ENCODE measurements around the gene ICAM1. TPM values are rescaled to one million over a fixed set of nuclear protein-coding genes. Genes with fewer than 3 reads are reported as not detected.

ICAM1 gene
- total RNA-seq (ENCODE audit: unreplicated experiment): not detected
- long read RNA-seq: 0 reads

GRCh38 chr19:10270616-10271394 is at the start of gene ICAM1:
ICAM1 (plus strand) TSS chr19:10271120; CDS start chr19:10271160, 40 bp downstream.
- Mint-ChIP-seq H3K27me3 (ENCODE audit: unreplicated experiment) (peaks cover 8% of the 10 kb centered on the region), H3K4me3 (ENCODE audit: unreplicated experiment) (no peak within 1 kb of the TSS)

GRCh38 chr19:10222201-10222890 is 48.6 kb upstream of the ICAM1 start:
- no peaks in the 10 kb centered on the region for H3K9me3 Mint-ChIP-seq (ENCODE audit: unreplicated experiment)
- no peak overlapping the region for H3K27ac Mint-ChIP-seq (ENCODE audit: unreplicated experiment)

More at GRCh38 chr19:10270616-10271394, at the start of gene ICAM1:
- H3K27ac Mint-ChIP-seq (ENCODE audit: unreplicated experiment): no peak within 1 kb of the TSS
- H3K36me3 Mint-ChIP-seq (ENCODE audit: unreplicated experiment): no peaks in the 10 kb centered on the region
- DNase-seq: no peak
- no peak for TF ChIP-seq CTCF (IDR thresholded peaks at IDR 0.05; ENCODE audit: partially characterized antibody, unreplicated experiment)
- H3K4me1 Mint-ChIP-seq (ENCODE audit: low read depth, unreplicated experiment): no peaks in the 10 kb centered on the region
- H3K9me3 Mint-ChIP-seq (ENCODE audit: unreplicated experiment): no peaks in the 10 kb centered on the region

GRCh38 chr19:10223488-10224213 is 47.3 kb upstream of the ICAM1 start:
- no peak for TF ChIP-seq CTCF (IDR thresholded peaks at IDR 0.05; ENCODE audit: partially characterized antibody, unreplicated experiment)
- Mint-ChIP-seq H3K4me3 (ENCODE audit: unreplicated experiment) (no peak overlapping the region), H3K9me3 (ENCODE audit: unreplicated experiment) (no peaks in the 10 kb centered on the region), H3K27me3 (ENCODE audit: unreplicated experiment) (peaks cover 4% of the 10 kb centered on the region), H3K36me3 (ENCODE audit: unreplicated experiment) (peaks cover 5% of the 10 kb centered on the region), H3K27ac (ENCODE audit: unreplicated experiment) (no peak overlapping the region), H3K4me1 (ENCODE audit: low read depth, unreplicated experiment) (no peaks in the 10 kb centered on the region)
- no peak for DNase-seq

More at GRCh38 chr19:10222201-10222890, 48.6 kb upstream of the ICAM1 start:
- no peak overlapping the region for H3K4me3 Mint-ChIP-seq (ENCODE audit: unreplicated experiment)
- no peak for TF ChIP-seq CTCF (IDR thresholded peaks at IDR 0.05; ENCODE audit: partially characterized antibody, unreplicated experiment)
- peaks cover 4% of the 10 kb centered on the region for H3K27me3 Mint-ChIP-seq (ENCODE audit: unreplicated experiment)
- DNase-seq: no peak
- no peaks in the 10 kb centered on the region for H3K4me1 Mint-ChIP-seq (ENCODE audit: low read depth, unreplicated experiment)
- H3K36me3 Mint-ChIP-seq (ENCODE audit: unreplicated experiment): peaks cover 5% of the 10 kb centered on the region

- DNase-seq: no peak
- H3K9me3 Mint-ChIP-seq (ENCODE audit: unreplicated experiment): peaks cover 2% of the 10 kb centered on the region
- peaks cover 6% of the 10 kb centered on the region for H3K27me3 Mint-ChIP-seq (ENCODE audit: unreplicated experiment)
- TF ChIP-seq CTCF (IDR thresholded peaks at IDR 0.05; ENCODE audit: partially characterized antibody, unreplicated experiment): no peak
- H3K4me3 Mint-ChIP-seq (ENCODE audit: unreplicated experiment): no peak overlapping the region
- peaks cover 5% of the 10 kb centered on the region for H3K36me3 Mint-ChIP-seq (ENCODE audit: unreplicated experiment)
- no peak overlapping the region for H3K27ac Mint-ChIP-seq (ENCODE audit: unreplicated experiment)
- no peaks in the 10 kb centered on the region for H3K4me1 Mint-ChIP-seq (ENCODE audit: low read depth, unreplicated experiment)
Measured at GRCh38 chr19:10224337-10224736, 46.6 kb upstream of the ICAM1 start.
